MM.1S (cell line): ENCODE data around the gene CMTM7.

Experiments
- DNase-seq: peaks from one replicate; pipeline ENCODE4 v3.0.0-alpha.2; 2015
- H2AFZ ChIP-seq: fragments of 300-600 bp; sonication (generic); 2 replicates; pipeline ENCODE4 v1.6.0; 2016; ENCODE audit warnings: antibody characterized with exemption, low read length
- H3F3A ChIP-seq: fragments of 300-600 bp; sonication (generic); 2 replicates; pipeline ENCODE4 v1.6.1; 2016; ENCODE audit warnings: mild to moderate bottlenecking, antibody characterized with exemption, low read length, moderate library complexity, mixed read lengths; ENCODE audit not compliant: insufficient read depth
- H3K27ac ChIP-seq: fragments of 300-600 bp; sonication (generic); 2 replicates; pipeline ENCODE4 v1.5.1; 2016; ENCODE audit warnings: mild to moderate bottlenecking, low read length
- H3K27me3 ChIP-seq: fragments of 300-600 bp; sonication (generic); replicated peaks from 2 replicates; pipeline ENCODE4 v1.6.0; 2016; ENCODE audit warnings: low read length; ENCODE audit not compliant: insufficient read depth
- H3K36me3 ChIP-seq: fragments of 300-600 bp; sonication (generic); replicated peaks from 2 replicates; pipeline ENCODE4 v1.6.1; 2016; ENCODE audit warnings: mild to moderate bottlenecking, low read length, mixed read lengths; ENCODE audit not compliant: insufficient read depth
- H3K4me1 ChIP-seq: fragments of 300-600 bp; sonication (generic); 2 replicates; pipeline ENCODE4 v1.6.1; 2016; ENCODE audit warnings: low read length, mixed read lengths
- H3K4me2 ChIP-seq: fragments of 300-600 bp; sonication (generic); 2 replicates; pipeline ENCODE4 v1.6.0; 2016; ENCODE audit warnings: low read depth, low read length
- H3K4me3 ChIP-seq: fragments of 300-600 bp; sonication (generic); 2 replicates; pipeline ENCODE4 v1.5.1; 2016; ENCODE audit warnings: low read length, mixed read lengths
- H3K79me2 ChIP-seq: fragments of 300-600 bp; sonication (generic); 2 replicates; pipeline ENCODE4 v1.6.1; 2016; ENCODE audit warnings: mixed run types, low read length, mixed read lengths
- H3K9ac ChIP-seq: fragments of 300-600 bp; sonication (generic); 2 replicates; pipeline ENCODE4 v1.6.1; 2016; ENCODE audit warnings: low read length, mixed read lengths
- H3K9me2 ChIP-seq: fragments of 300-600 bp; sonication (generic); replicated peaks from 2 replicates; pipeline ENCODE4 v1.6.1; 2016; ENCODE audit warnings: mild to moderate bottlenecking, low read length, mixed read lengths; ENCODE audit not compliant: insufficient read depth
- H3K9me3 ChIP-seq: fragments of 300-600 bp; sonication (generic); replicated peaks from 2 replicates; pipeline ENCODE4 v1.6.1; 2016; ENCODE audit warnings: mild to moderate bottlenecking, low read length, mixed read lengths; ENCODE audit not compliant: insufficient read depth
- H4K20me1 ChIP-seq: fragments of 300-600 bp; sonication (generic); 2 replicates; pipeline ENCODE4 v1.6.1; 2016; ENCODE audit warnings: mild to moderate bottlenecking, low read length, moderate library complexity, mixed read lengths; ENCODE audit not compliant: insufficient read depth
- EZH2 ChIP-seq: fragments of 300-600 bp; sonication (generic); optimal IDR thresholded peaks from 2 replicates; pipeline ENCODE3; 2017; ENCODE audit warnings: low read depth, mild to moderate bottlenecking, antibody characterized with exemption, low read length, mixed read lengths
- EZH2phosphoT487 ChIP-seq: fragments of 300-600 bp; sonication (generic); IDR thresholded peaks from 2 replicates; pipeline ENCODE4 v1.6.1; 2018; ENCODE audit warnings: antibody characterized with exemption, low read length
- TF ChIP-seq, protein P1 (sequence below): fragments of 300-600 bp; sonication (generic); IDR thresholded peaks from 2 replicates; pipeline ENCODE4 v1.5.1; 2016; ENCODE audit warnings: antibody characterized with exemption, low read length, mixed read lengths

Gene CMTM7

DNA sequence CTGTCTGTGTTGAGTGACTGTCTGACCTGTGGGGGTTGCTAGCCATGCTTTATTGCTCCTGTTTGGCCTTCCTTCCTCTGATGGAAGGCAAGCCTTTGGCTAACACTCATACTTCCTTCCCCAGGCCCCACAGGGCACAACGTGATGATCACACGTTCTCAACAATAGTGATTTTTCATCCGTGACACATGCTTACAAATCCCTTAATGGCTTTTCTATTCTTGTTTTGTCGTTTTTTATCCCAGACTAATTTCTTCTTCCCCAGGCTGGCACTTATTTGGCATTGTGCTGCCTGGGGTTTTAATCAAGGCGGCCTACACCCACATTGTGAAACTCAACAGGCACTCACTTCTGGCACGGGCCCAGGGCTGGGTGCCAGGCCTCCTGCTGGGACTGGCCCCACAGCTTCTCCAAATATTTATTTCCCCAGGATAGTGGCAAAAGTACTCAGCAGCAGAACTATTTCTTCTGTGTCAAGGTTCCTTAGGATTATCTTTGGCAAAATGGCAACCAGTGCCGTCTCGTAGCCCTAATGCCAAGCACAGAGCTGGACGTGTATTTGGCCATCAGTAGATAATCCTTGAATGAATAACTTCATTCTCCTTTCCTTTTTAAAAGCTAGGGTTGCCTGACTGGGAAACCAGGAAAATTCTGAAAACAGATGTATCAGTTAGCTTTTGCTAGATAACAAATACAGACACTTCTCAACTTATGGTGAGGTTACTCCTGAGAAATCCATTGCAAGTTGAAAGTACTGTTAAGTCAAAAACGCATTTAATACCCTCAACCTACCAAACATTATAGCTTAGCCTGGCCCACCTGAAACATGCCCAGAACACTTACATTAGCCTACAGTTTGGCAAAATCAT is 30.6 kb downstream of the CMTM7 start:
- H3K27me3 ChIP-seq = no peaks in the 10 kb centered on the region
- peak overlapping the region; percentile 90; the same call in 1 of the 2 replicates for H3K27ac ChIP-seq
- H3K4me3 ChIP-seq = 0 out of 2 replicates have a peak overlapping the region, but pooled peaks have one; percentile 24
- TF ChIP-seq EZH2phosphoT487 = no peak
- TF ChIP-seq, protein P1, sequence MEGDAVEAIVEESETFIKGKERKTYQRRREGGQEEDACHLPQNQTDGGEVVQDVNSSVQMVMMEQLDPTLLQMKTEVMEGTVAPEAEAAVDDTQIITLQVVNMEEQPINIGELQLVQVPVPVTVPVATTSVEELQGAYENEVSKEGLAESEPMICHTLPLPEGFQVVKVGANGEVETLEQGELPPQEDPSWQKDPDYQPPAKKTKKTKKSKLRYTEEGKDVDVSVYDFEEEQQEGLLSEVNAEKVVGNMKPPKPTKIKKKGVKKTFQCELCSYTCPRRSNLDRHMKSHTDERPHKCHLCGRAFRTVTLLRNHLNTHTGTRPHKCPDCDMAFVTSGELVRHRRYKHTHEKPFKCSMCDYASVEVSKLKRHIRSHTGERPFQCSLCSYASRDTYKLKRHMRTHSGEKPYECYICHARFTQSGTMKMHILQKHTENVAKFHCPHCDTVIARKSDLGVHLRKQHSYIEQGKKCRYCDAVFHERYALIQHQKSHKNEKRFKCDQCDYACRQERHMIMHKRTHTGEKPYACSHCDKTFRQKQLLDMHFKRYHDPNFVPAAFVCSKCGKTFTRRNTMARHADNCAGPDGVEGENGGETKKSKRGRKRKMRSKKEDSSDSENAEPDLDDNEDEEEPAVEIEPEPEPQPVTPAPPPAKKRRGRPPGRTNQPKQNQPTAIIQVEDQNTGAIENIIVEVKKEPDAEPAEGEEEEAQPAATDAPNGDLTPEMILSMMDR = no peak
- TF ChIP-seq EZH2 = no peak
- no peak overlapping the region for H3K9ac ChIP-seq
- H3K9me2 ChIP-seq = no peaks in the 10 kb centered on the region
- H3K4me1 ChIP-seq = peaks cover 34% of the 10 kb centered on the region
- no peaks in the 10 kb centered on the region for H4K20me1 ChIP-seq
- peak overlapping the region; percentile 58 for H3K4me2 ChIP-seq
- no peak overlapping the region for H2AFZ ChIP-seq
- H3F3A ChIP-seq = peaks cover 29% of the 10 kb centered on the region
- no peaks in the 10 kb centered on the region for H3K79me2 ChIP-seq
- DNase-seq = no peak
- H3K36me3 ChIP-seq = no peaks in the 10 kb centered on the region
- H3K9me3 ChIP-seq = no peaks in the 10 kb centered on the region

DNA sequence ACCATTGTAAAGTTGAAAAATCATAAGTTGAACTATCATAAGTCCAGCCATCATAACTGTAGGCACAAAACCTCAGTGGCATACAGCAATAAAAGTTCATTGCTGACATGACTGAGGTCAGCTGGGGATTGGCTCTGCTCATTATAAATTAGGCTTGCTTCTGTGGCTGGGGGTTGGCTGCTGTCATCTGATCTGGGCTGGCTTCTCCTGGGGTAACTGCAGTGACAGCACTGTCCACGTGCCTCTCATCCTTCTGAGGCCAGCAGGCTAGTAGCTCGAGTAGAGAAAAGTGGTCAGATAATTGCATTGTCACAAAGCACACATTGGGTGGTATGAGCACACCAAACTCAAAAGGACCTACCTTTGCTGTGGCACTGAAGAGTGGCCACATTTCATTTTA is 31.3 kb downstream of the CMTM7 start:
- peak overlapping the region; percentile 58 for H3K4me2 ChIP-seq

DNA sequence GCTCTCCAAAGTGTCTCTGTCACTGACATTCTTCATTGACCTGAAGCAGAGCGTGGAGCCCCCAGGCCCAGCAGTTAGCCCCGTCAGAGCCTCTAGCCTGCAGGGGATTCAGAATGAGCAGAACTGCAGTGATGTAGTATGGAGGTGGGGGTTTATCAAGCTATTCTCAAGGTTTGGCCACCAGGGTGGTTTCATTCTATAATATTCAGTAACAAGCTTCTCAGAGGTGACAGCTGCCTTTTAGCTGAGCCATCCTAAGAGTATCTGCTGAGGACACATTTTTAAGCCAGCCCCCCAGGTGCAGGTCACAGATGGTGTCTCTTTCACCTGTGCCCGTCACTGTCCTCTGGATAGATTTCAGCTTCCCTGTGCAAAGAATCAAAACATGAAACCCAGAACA is 31.9 kb downstream of the CMTM7 start:
- no peaks in the 10 kb centered on the region for H3K9me2 ChIP-seq
- peak; percentile 94 for DNase-seq
- TF ChIP-seq, protein P1 = peak; percentile 30
- TF ChIP-seq EZH2phosphoT487 (no peak), EZH2 (no peak)
- no peaks in the 10 kb centered on the region for H3K9me3 ChIP-seq
- H3K27ac ChIP-seq = peak overlapping the region; percentile 90
- no peaks in the 10 kb centered on the region for H4K20me1 ChIP-seq
- peak overlapping the region; percentile 32; the same call in 1 of the 2 replicates for H2AFZ ChIP-seq
- peak overlapping the region; percentile 24; the same call in 1 of the 2 replicates for H3K4me3 ChIP-seq
- H3K4me2 ChIP-seq = peak overlapping the region; percentile 58
- no peaks in the 10 kb centered on the region for H3K36me3 ChIP-seq
- peaks cover 40% of the 10 kb centered on the region for H3K4me1 ChIP-seq
- no peaks in the 10 kb centered on the region for H3K79me2 ChIP-seq
- no peaks in the 10 kb centered on the region for H3K27me3 ChIP-seq
- H3K9ac ChIP-seq = peak overlapping the region; percentile 38
- peaks cover 33% of the 10 kb centered on the region for H3F3A ChIP-seq

More for the DNA sequence above, 31.3 kb downstream of the CMTM7 start:
- H4K20me1 ChIP-seq = no peaks in the 10 kb centered on the region
- peak; percentile 53 for DNase-seq
- peak overlapping the region; percentile 32; the same call in 1 of the 2 replicates for H2AFZ ChIP-seq
- H3K9me3 ChIP-seq = no peaks in the 10 kb centered on the region
- H3F3A ChIP-seq = peaks cover 29% of the 10 kb centered on the region
- peak overlapping the region; percentile 90 for H3K27ac ChIP-seq
- TF ChIP-seq EZH2phosphoT487 = no peak
- TF ChIP-seq, protein P1 = no peak
- no peak for TF ChIP-seq EZH2
- H3K4me1 ChIP-seq = peaks cover 34% of the 10 kb centered on the region
- peak overlapping the region; percentile 24; the same call in 1 of the 2 replicates for H3K4me3 ChIP-seq
- H3K79me2 ChIP-seq = no peaks in the 10 kb centered on the region
- H3K27me3 ChIP-seq = no peaks in the 10 kb centered on the region
- H3K36me3 ChIP-seq = no peaks in the 10 kb centered on the region
- H3K9ac ChIP-seq = peak overlapping the region; percentile 38
- no peaks in the 10 kb centered on the region for H3K9me2 ChIP-seq
